Measurements from ENCODE around the gene ZBTB12.

The ZBTB12 gene

GRCh38 chr6:31901953-31902643 is at the start of gene ZBTB12:
ZBTB12 (minus strand) TSS chr6:31902086; CDS start chr6:31901305, 781 bp downstream.
- H3K9ac ChIP-seq (ENCODE audit: low read length) = peak within 1 kb of the TSS; percentile 82
- peak; percentile 98 for DNase-seq (ENCODE audit: low read depth)
- H3K27me3 ChIP-seq (replicated peaks; ENCODE audit: control insufficient read depth, insufficient read depth, low read length) = no peaks in the 10 kb centered on the region
- peaks cover 31% of the 10 kb centered on the region for H3K4me1 ChIP-seq (ENCODE audit: control insufficient read depth, insufficient read depth, low read length)
- peak within 1 kb of the TSS; percentile 82 for H3K4me3 ChIP-seq (ENCODE audit: low read length)
- H3K9me3 ChIP-seq (ENCODE audit: control insufficient read depth, low read length) = no peaks in the 10 kb centered on the region
- H3K36me3 ChIP-seq (ENCODE audit: control insufficient read depth, insufficient read depth, low read length, severe bottlenecking) = no peaks in the 10 kb centered on the region

- no peaks in the 10 kb centered on the region for H3K9me3 ChIP-seq (ENCODE audit: control insufficient read depth, low read length)
- H3K9ac ChIP-seq (ENCODE audit: low read length) = no peak overlapping the region
- H3K4me3 ChIP-seq (ENCODE audit: low read length) = no peak overlapping the region
- H3K36me3 ChIP-seq (ENCODE audit: control insufficient read depth, insufficient read depth, low read length, severe bottlenecking) = peaks cover 35% of the 10 kb centered on the region
- DNase-seq (ENCODE audit: low read depth) = no peak
- H3K27me3 ChIP-seq (replicated peaks; ENCODE audit: control insufficient read depth, insufficient read depth, low read length) = no peaks in the 10 kb centered on the region
- H3K4me1 ChIP-seq (ENCODE audit: control insufficient read depth, insufficient read depth, low read length) = peaks cover 34% of the 10 kb centered on the region
These were observed 48.2 kb upstream of the ZBTB12 start for GRCh38 chr6:31949926-31950548.

- Histone ChIP-seq H3K4me3 (ENCODE audit: low read length) (no peak overlapping the region), H3K36me3 (ENCODE audit: control insufficient read depth, insufficient read depth, low read length, severe bottlenecking) (peaks cover 23% of the 10 kb centered on the region), H3K27me3 (replicated peaks; ENCODE audit: control insufficient read depth, insufficient read depth, low read length) (no peaks in the 10 kb centered on the region), H3K9me3 (ENCODE audit: control insufficient read depth, low read length) (no peaks in the 10 kb centered on the region), H3K9ac (ENCODE audit: low read length) (no peak overlapping the region), H3K4me1 (ENCODE audit: control insufficient read depth, insufficient read depth, low read length) (peaks cover 38% of the 10 kb centered on the region)
- DNase-seq (ENCODE audit: low read depth) = no peak
These were observed 47.0 kb upstream of the ZBTB12 start for GRCh38 chr6:31948753-31949413.

GRCh38 chr6:31948306-31948705 is 46.4 kb upstream of the ZBTB12 start:
- Histone ChIP-seq H3K27me3 (replicated peaks; ENCODE audit: control insufficient read depth, insufficient read depth, low read length) (no peaks in the 10 kb centered on the region), H3K4me3 (ENCODE audit: low read length) (no peak overlapping the region), H3K9me3 (ENCODE audit: control insufficient read depth, low read length) (no peaks in the 10 kb centered on the region), H3K36me3 (ENCODE audit: control insufficient read depth, insufficient read depth, low read length, severe bottlenecking) (peaks cover 18% of the 10 kb centered on the region), H3K9ac (ENCODE audit: low read length) (no peak overlapping the region), H3K4me1 (ENCODE audit: control insufficient read depth, insufficient read depth, low read length) (peaks cover 38% of the 10 kb centered on the region)
- no peak for DNase-seq (ENCODE audit: low read depth)

GRCh38 chr6:31947864-31948263 is 46.0 kb upstream of the ZBTB12 start:
- Histone ChIP-seq H3K27me3 (replicated peaks; ENCODE audit: control insufficient read depth, insufficient read depth, low read length) (no peaks in the 10 kb centered on the region), H3K36me3 (ENCODE audit: control insufficient read depth, insufficient read depth, low read length, severe bottlenecking) (peaks cover 13% of the 10 kb centered on the region), H3K9ac (ENCODE audit: low read length) (no peak overlapping the region), H3K9me3 (ENCODE audit: control insufficient read depth, low read length) (no peaks in the 10 kb centered on the region), H3K4me1 (ENCODE audit: control insufficient read depth, insufficient read depth, low read length) (peaks cover 38% of the 10 kb centered on the region), H3K4me3 (ENCODE audit: low read length) (no peak overlapping the region)
- no peak for DNase-seq (ENCODE audit: low read depth)

GRCh38 chr6:31947070-31947675 is 45.3 kb upstream of the ZBTB12 start:
- no peak for DNase-seq (ENCODE audit: low read depth)
- Histone ChIP-seq H3K36me3 (ENCODE audit: control insufficient read depth, insufficient read depth, low read length, severe bottlenecking) (peaks cover 11% of the 10 kb centered on the region), H3K27me3 (replicated peaks; ENCODE audit: control insufficient read depth, insufficient read depth, low read length) (no peaks in the 10 kb centered on the region), H3K9ac (ENCODE audit: low read length) (no peak overlapping the region), H3K9me3 (ENCODE audit: control insufficient read depth, low read length) (no peaks in the 10 kb centered on the region), H3K4me1 (ENCODE audit: control insufficient read depth, insufficient read depth, low read length) (peaks cover 38% of the 10 kb centered on the region), H3K4me3 (ENCODE audit: low read length) (no peak overlapping the region)

- DNase-seq (ENCODE audit: low read depth) = no peak
- H3K4me1 ChIP-seq (ENCODE audit: control insufficient read depth, insufficient read depth, low read length) = peaks cover 39% of the 10 kb centered on the region
- peak overlapping the region; percentile 63 for H3K4me3 ChIP-seq (ENCODE audit: low read length)
- peaks cover 4% of the 10 kb centered on the region for H3K36me3 ChIP-seq (ENCODE audit: control insufficient read depth, insufficient read depth, low read length, severe bottlenecking)
- H3K9me3 ChIP-seq (ENCODE audit: control insufficient read depth, low read length) = no peaks in the 10 kb centered on the region
- peak overlapping the region; percentile 39 for H3K9ac ChIP-seq (ENCODE audit: low read length)
- H3K27me3 ChIP-seq (replicated peaks; ENCODE audit: control insufficient read depth, insufficient read depth, low read length) = no peaks in the 10 kb centered on the region
These were observed 44.5 kb upstream of the ZBTB12 start for GRCh38 chr6:31946370-31946885.

- H3K4me1 ChIP-seq (ENCODE audit: control insufficient read depth, insufficient read depth, low read length) = peaks cover 37% of the 10 kb centered on the region
- peak within 1 kb of the TSS; percentile 39 for H3K9ac ChIP-seq (ENCODE audit: low read length)
- peak within 1 kb of the TSS; percentile 63 for H3K4me3 ChIP-seq (ENCODE audit: low read length)
- H3K9me3 ChIP-seq (ENCODE audit: control insufficient read depth, low read length) = no peaks in the 10 kb centered on the region
- no peaks in the 10 kb centered on the region for H3K27me3 ChIP-seq (replicated peaks; ENCODE audit: control insufficient read depth, insufficient read depth, low read length)
- DNase-seq (ENCODE audit: low read depth) = peak; percentile 90
- H3K36me3 ChIP-seq (ENCODE audit: control insufficient read depth, insufficient read depth, low read length, severe bottlenecking) = no peaks in the 10 kb centered on the region
These were observed 43.9 kb upstream of the ZBTB12 start, which contains the start of gene CFB for GRCh38 chr6:31945507-31946369. CFB (plus strand) TSS chr6:31946095; CDS start chr6:31946222, 127 bp downstream.

GRCh38 chr6:31945154-31945506 is 43.2 kb upstream of the ZBTB12 start:
- H3K9ac ChIP-seq (ENCODE audit: low read length) = peak overlapping the region; percentile 39
- H3K27me3 ChIP-seq (replicated peaks; ENCODE audit: control insufficient read depth, insufficient read depth, low read length) = no peaks in the 10 kb centered on the region
- H3K4me3 ChIP-seq (ENCODE audit: low read length) = peak overlapping the region; percentile 63
- H3K9me3 ChIP-seq (ENCODE audit: control insufficient read depth, low read length) = no peaks in the 10 kb centered on the region
- peaks cover 32% of the 10 kb centered on the region for H3K4me1 ChIP-seq (ENCODE audit: control insufficient read depth, insufficient read depth, low read length)
- no peaks in the 10 kb centered on the region for H3K36me3 ChIP-seq (ENCODE audit: control insufficient read depth, insufficient read depth, low read length, severe bottlenecking)
- DNase-seq (ENCODE audit: low read depth) = no peak

GRCh38 chr6:31943742-31944141 is 41.9 kb upstream of the ZBTB12 start:
- Histone ChIP-seq H3K27me3 (replicated peaks; ENCODE audit: control insufficient read depth, insufficient read depth, low read length) (no peaks in the 10 kb centered on the region), H3K9ac (ENCODE audit: low read length) (no peak overlapping the region), H3K4me3 (ENCODE audit: low read length) (no peak overlapping the region), H3K9me3 (ENCODE audit: control insufficient read depth, low read length) (no peaks in the 10 kb centered on the region), H3K4me1 (ENCODE audit: control insufficient read depth, insufficient read depth, low read length) (peaks cover 27% of the 10 kb centered on the region), H3K36me3 (ENCODE audit: control insufficient read depth, insufficient read depth, low read length, severe bottlenecking) (no peaks in the 10 kb centered on the region)
- no peak for DNase-seq (ENCODE audit: low read depth)
